Measurements from ENCODE around the gene FADS1. TPM values are rescaled to one million over a fixed set of nuclear protein-coding genes. Genes with fewer than 3 reads are reported as not detected.

Gene FADS1
- total and polyA plus RNA-seq, 2 experiments from 2014 or later, result 74.9 to 119 TPM

DNA sequence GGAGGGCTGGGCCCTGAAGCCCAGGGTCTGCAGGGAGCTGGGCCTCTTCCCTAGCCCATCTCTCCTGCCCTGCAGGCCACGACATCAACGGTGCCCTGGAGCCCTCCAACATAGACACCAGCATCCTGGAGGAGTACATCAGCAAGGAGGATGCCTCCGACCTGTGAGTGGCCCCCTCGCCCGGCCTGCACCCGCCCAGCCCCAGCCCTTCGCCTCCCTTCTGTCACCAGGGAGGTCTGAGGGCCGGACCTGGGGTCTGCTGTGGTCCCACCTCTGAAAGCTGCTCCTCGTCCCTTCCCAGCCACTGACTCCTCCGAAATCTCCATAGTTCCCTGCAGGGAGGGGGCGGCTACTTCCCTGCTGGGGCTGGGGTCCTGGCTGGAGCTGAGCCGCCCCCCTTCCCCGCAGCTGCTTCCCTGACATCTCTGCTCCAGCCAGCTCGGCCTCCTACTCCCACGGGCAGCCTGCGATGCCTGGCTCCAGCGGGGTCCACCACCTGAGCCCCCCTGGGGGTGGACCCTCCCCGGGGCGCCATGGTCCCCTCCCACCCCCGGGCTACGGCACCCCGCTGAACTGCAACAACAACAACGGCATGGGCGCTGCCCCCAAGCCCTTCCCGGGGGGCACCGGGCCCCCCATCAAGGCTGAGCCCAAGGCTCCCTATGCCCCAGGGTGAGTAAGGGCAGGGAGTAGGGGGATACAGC is 51.1 kb downstream of the FADS1 start:
- Histone ChIP-seq H3K36me3 (ENCODE audit: insufficient read depth) (no peaks in the 10 kb centered on the region), H3K9me2 (ENCODE audit: insufficient read depth) (no peaks in the 10 kb centered on the region), H3K4me2 (no peak overlapping the region), H3K27me3 (ENCODE audit: insufficient read depth) (no peaks in the 10 kb centered on the region), H3K27ac (ENCODE audit: low read depth) (no peak overlapping the region), H2AFZ (no peak overlapping the region), H4K20me1 (replicated peaks; ENCODE audit: insufficient read depth) (no peaks in the 10 kb centered on the region), H3K79me2 (replicated peaks; ENCODE audit: insufficient read depth) (no peaks in the 10 kb centered on the region), H3K4me3 (no peak overlapping the region), H3K4me1 (ENCODE audit: insufficient read depth) (peaks cover 15% of the 10 kb centered on the region; the same call in 1 of the 2 replicates), H3F3A (replicated peaks; ENCODE audit: low read depth) (no peaks in the 10 kb centered on the region)
- Mint-ChIP-seq H3K4me3 (no peak overlapping the region), H3K9me3 (no peaks in the 10 kb centered on the region; the same call in 2 of the 3 replicates), H3K4me1 (peaks cover 19% of the 10 kb centered on the region), H3K27me3 (ENCODE audit: insufficient read depth, low read depth, poor library complexity) (peaks cover 14% of the 10 kb centered on the region), H3K27ac (no peak overlapping the region), H3K36me3 (ENCODE audit: low read depth) (no peaks in the 10 kb centered on the region; the same call in 2 of the 3 replicates)
- ATAC-seq (no peak), DNase-seq (ENCODE audit: low spot score) (no peak)
- TF ChIP-seq JUNB (IDR thresholded peaks at IDR 0.05; ENCODE audit: unreplicated experiment), result no peak
- TF ChIP-seq, protein P1, sequence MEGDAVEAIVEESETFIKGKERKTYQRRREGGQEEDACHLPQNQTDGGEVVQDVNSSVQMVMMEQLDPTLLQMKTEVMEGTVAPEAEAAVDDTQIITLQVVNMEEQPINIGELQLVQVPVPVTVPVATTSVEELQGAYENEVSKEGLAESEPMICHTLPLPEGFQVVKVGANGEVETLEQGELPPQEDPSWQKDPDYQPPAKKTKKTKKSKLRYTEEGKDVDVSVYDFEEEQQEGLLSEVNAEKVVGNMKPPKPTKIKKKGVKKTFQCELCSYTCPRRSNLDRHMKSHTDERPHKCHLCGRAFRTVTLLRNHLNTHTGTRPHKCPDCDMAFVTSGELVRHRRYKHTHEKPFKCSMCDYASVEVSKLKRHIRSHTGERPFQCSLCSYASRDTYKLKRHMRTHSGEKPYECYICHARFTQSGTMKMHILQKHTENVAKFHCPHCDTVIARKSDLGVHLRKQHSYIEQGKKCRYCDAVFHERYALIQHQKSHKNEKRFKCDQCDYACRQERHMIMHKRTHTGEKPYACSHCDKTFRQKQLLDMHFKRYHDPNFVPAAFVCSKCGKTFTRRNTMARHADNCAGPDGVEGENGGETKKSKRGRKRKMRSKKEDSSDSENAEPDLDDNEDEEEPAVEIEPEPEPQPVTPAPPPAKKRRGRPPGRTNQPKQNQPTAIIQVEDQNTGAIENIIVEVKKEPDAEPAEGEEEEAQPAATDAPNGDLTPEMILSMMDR (conservative IDR thresholded peaks at IDR 0.05; ENCODE audit: low read depth in 2 of 2), result no peak
- no peak for TF ChIP-seq EZH2 (IDR thresholded peaks at IDR 0.05; ENCODE audit: low read depth, unreplicated experiment)
- no peak for TF ChIP-seq EZH2phosphoT487 (IDR thresholded peaks at IDR 0.05; ENCODE audit: unreplicated experiment)
- TF ChIP-seq ZNF114 (CRISPR knock-in tag; IDR thresholded peaks at IDR 0.05), result no peak
- TF ChIP-seq CREB1 (CRISPR knock-in tag; IDR thresholded peaks at IDR 0.05; ENCODE audit: low read depth), result no peak
- no peak for TF ChIP-seq STAT1 (IDR thresholded peaks at IDR 0.05; ENCODE audit: unreplicated experiment)
- TF ChIP-seq, protein P2, sequence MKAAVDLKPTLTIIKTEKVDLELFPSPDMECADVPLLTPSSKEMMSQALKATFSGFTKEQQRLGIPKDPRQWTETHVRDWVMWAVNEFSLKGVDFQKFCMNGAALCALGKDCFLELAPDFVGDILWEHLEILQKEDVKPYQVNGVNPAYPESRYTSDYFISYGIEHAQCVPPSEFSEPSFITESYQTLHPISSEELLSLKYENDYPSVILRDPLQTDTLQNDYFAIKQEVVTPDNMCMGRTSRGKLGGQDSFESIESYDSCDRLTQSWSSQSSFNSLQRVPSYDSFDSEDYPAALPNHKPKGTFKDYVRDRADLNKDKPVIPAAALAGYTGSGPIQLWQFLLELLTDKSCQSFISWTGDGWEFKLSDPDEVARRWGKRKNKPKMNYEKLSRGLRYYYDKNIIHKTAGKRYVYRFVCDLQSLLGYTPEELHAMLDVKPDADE (IDR thresholded peaks at IDR 0.05), result no peak
- TF ChIP-seq NANOG (IDR thresholded peaks at IDR 0.05; ENCODE audit: borderline replicate concordance), result no peak
- TF ChIP-seq POLR2AphosphoS5 (IDR thresholded peaks at IDR 0.05; ENCODE audit: low read depth), result no peak
- TF ChIP-seq, protein P3, sequence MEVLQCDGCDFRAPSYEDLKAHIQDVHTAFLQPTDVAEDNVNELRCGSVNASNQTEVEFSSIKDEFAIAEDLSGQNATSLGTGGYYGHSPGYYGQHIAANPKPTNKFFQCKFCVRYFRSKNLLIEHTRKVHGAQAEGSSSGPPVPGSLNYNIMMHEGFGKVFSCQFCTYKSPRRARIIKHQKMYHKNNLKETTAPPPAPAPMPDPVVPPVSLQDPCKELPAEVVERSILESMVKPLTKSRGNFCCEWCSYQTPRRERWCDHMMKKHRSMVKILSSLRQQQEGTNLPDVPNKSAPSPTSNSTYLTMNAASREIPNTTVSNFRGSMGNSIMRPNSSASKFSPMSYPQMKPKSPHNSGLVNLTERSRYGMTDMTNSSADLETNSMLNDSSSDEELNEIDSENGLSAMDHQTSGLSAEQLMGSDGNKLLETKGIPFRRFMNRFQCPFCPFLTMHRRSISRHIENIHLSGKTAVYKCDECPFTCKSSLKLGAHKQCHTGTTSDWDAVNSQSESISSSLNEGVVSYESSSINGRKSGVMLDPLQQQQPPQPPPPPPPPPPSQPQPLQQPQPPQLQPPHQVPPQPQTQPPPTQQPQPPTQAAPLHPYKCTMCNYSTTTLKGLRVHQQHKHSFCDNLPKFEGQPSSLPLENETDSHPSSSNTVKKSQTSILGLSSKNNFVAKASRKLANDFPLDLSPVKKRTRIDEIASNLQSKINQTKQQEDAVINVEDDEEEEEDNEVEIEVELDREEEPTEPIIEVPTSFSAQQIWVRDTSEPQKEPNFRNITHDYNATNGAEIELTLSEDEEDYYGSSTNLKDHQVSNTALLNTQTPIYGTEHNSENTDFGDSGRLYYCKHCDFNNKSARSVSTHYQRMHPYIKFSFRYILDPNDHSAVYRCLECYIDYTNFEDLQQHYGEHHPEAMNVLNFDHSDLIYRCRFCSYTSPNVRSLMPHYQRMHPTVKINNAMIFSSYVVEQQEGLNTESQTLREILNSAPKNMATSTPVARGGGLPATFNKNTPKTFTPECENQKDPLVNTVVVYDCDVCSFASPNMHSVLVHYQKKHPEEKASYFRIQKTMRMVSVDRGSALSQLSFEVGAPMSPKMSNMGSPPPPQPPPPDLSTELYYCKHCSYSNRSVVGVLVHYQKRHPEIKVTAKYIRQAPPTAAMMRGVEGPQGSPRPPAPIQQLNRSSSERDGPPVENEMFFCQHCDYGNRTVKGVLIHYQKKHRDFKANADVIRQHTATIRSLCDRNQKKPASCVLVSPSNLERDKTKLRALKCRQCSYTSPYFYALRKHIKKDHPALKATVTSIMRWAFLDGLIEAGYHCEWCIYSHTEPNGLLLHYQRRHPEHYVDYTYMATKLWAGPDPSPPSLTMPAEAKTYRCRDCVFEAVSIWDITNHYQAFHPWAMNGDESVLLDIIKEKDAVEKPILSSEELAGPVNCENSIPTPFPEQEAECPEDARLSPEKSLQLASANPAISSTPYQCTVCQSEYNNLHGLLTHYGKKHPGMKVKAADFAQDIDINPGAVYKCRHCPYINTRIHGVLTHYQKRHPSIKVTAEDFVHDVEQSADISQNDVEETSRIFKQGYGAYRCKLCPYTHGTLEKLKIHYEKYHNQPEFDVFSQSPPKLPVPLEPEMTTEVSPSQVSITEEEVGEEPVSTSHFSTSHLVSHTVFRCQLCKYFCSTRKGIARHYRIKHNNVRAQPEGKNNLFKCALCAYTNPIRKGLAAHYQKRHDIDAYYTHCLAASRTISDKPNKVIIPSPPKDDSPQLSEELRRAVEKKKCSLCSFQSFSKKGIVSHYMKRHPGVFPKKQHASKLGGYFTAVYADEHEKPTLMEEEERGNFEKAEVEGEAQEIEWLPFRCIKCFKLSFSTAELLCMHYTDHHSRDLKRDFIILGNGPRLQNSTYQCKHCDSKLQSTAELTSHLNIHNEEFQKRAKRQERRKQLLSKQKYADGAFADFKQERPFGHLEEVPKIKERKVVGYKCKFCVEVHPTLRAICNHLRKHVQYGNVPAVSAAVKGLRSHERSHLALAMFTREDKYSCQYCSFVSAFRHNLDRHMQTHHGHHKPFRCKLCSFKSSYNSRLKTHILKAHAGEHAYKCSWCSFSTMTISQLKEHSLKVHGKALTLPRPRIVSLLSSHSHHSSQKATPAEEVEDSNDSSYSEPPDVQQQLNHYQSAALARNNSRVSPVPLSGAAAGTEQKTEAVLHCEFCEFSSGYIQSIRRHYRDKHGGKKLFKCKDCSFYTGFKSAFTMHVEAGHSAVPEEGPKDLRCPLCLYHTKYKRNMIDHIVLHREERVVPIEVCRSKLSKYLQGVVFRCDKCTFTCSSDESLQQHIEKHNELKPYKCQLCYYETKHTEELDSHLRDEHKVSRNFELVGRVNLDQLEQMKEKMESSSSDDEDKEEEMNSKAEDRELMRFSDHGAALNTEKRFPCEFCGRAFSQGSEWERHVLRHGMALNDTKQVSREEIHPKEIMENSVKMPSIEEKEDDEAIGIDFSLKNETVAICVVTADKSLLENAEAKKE (CRISPR knock-in tag; IDR thresholded peaks at IDR 0.05), result no peak
